GM21381 (cell line): ENCODE data around the gene GIMAP5.
"Not testable (repeated sequence)": the region's sequence is repeated elsewhere in the genome, so short reads cannot be mapped to it uniquely, and the experiment has no call there.

ENCODE experiments used
- ATAC-seq: cut with Tn5 transposase; IDR thresholded peaks from one replicate; pipeline ENCODE4 v1.9.1; 2021; ENCODE audit warnings: mild to moderate bottlenecking, moderate library complexity; ENCODE audit not compliant: unreplicated experiment

Gene GIMAP5

GRCh38 chr7:150766334-150766709 is 29.1 kb downstream of the GIMAP5 start:
- ATAC-seq: no peak

- ATAC-seq: no peak
These were observed 32.5 kb downstream of the GIMAP5 start for GRCh38 chr7:150769768-150770167.

DNA sequence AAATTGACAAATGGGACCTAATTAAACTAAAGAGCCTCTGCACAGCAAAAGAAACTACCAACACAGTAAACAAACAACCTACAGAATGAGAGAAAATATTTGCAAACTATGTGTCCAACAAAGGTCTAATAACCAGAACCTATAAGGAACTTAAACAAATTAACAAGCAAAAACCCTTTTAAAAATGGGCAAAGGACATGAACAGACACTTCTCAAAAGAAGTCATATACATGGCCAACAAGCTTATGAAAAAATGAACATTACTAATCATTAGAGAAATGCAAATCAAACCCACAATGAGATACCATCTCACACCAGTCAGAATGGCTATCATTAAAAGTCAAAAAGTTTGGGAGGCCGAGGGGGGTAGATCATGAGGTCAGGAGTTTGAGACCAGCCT is 36.9 kb downstream of the GIMAP5 start:
- ATAC-seq: not testable (repeated sequence)

- ATAC-seq: no peak
These were observed 41.0 kb downstream of the GIMAP5 start for GRCh38 chr7:150778014-150778737.

DNA sequence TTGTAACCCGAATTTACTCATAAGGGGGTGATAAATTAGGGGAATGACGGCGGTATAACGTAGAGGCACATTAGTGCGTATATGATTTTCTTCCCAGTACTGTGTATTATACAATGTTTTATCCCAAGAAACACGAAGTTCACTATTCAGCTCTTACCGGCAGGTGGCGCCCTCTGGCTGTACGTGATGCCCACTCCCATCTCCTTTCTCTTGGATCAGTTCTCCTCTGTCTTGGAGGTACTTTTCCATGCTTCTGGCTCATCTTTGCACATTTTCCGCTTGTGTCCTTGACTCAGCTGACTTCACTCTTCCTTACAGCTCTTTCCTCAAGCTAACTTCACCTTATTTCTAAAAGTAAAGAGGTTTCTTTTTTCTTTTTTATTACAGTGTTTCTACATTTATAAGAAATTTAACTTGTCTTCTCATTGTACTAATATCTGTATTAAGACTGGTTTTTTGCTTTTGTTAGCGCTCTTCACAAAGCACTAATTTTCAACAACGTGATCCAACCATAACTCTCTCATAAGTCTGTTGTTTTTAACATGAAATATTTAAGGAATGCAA is 41.6 kb downstream of the GIMAP5 start:
- ATAC-seq: no peak

DNA sequence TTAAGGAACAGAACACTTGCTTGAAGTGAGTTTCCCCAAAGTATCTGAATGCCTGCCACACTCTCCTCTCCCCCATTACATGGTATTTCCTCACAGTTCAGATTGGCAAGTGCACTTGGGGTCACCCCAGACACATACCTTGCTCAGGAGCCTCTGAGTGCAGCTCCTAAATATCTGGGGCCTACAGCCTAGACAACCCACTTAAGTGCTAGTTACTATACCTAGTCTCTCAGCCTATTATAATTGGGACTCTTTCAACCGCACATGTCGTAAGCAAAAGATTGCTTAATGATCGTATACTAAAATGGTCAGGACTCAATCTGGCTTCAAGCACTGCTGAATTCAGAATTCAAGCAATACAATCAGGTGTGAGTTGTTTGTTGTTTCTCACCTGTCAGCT is 43.1 kb downstream of the GIMAP5 start:
- ATAC-seq: no peak

DNA sequence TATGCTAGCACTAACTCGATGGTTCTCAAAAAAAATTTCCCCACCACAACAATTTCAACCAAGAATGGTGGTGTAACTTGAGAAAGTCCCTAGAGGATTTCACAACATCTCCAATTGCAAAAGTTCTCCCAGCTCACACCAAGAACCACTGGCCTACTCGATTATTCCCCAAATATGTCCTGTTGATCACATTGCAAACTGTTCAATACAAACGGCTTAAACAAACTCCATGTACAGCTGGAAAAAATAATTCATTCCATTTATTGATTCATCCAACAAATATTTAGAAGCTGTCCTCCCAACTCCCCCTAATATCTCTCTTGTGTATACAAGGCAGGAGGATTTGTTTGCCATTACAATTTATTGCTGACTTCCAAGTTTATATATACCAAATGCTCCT is 43.9 kb downstream of the GIMAP5 start:
- no peak for ATAC-seq

GRCh38 chr7:150781961-150782360 is 44.7 kb downstream of the GIMAP5 start:
- ATAC-seq: no peak

DNA sequence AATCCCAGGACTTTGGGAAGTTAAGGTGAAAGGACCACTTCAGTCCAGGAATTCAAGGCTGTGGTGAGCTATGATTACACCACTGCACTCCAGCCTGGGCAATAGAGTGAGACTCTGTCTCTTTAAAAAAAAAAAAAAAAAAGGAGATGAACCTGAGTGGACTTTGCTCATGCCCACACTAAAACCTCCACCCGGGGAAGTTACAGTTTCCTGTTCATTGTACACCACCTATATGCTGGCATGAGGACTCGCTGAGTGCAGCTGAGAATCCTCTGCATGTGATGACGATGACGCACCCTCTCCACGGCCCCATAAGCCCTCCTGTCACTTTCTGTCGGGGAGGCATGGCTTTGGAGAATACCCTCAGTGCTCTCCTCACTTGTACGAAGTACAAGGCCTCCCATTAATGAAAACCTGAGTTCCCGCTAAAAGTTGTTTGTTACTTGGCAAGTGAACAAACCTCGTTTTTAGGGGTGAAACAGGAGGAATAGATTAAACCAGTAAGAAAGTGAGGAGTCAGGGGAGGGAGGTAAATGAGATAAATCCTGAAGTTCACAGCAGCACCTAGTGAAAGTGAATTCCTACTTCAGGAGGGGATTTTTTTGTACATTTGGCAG is 47.0 kb downstream of the GIMAP5 start:
- no peak for ATAC-seq

DNA sequence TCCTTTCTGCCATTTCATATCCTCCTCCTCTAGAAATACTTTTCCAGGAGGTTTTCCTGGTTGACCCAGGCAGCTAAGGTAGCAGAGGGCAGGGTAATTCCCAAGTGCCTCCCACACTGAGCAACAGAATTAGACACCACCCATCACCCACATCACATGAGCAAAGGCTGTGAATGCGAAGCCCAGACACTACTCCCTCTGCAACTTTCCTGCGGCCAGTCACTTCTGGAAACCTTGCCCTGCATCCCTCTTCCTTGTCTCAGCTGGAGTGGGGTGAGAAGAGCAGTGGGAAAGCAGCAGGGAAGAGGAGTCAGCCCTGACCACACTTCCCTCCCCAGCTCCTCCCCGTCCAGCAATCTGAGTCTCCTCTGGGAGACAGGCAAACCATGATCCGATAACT is 47.7 kb downstream of the GIMAP5 start:
- ATAC-seq: no peak

DNA sequence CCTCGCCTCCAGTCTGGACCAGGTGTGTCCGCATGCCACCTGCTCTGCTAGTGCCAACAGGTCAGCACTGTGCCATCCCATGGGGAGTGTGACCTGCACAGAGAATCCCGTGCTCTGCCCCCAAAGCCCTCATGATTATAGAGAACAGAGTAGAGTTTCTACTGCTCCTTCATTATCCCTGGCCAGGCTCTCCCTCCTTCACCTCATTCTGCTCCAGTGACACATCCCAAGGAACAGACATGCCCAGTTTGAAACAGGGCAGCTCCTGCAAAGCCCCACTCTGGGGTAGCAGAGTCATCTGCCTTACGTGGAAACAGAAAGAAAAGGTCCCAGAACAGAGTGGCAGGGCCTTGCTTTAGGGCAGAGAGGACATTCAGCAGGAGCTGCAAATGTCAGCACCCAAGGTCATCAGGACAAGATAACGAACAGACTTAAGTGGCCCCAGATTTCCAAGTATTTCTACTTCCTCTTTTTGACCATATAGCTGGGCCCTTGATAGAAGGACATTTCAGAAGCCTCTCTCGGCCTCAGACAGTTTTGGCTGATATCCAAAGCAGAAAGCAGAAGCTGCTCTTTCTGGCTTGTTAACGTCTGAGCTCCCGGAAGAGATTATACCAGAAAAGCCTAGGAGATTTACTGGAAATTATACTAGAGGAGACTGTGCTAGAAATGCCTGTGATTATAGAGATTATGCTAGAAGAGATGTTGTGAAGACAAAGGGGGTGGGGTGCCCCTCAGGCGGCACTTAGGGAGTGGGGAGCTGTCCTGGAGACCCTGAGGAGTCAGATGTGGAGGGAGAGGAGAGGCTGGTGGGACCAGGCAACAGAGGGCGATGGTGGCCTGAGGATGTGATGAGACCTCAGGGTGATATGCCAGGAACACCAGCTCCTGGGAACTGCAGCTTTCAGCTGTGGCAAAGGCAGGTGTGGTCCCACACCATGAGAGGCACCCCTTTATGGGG is 50.4 kb downstream of the GIMAP5 start:
- ATAC-seq: no peak

DNA sequence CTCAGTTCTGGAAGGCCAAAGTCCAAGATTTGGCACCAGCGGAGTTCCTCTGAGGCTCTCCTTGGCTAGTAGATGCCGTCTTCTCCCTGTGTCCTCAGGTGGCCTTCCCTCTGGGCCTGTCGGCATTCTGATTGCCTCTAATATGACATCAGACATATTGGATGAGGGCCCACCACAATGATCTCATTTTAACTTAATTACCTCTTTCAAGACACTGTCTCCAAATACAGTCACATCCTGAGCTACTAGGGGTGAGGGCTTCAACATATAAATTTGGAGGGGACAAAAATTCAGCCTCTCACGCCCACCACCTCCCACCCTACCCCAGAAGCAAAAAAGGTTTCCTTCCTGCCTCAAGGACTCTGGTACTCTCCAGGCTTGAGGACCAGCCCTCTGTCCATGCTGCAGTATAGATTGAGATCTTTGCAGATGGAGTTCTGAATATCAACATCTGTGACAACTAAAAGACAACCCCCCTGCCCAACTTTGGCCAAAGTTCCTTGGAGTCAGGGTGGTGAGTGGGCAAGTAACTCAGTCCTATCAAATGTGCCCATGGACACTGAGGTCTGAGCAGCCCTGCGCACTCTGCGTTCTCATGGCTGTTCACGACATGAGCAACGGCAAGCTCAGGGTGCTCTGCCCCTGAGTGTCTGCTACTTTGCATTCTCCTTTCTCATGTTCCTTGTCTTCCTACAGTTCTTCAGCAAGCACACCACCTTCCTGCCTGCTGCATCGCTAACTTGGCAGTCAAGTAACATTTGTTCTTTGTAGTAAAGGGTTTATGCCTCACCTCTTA is 51.5 kb downstream of the GIMAP5 start:
- no peak for ATAC-seq

DNA sequence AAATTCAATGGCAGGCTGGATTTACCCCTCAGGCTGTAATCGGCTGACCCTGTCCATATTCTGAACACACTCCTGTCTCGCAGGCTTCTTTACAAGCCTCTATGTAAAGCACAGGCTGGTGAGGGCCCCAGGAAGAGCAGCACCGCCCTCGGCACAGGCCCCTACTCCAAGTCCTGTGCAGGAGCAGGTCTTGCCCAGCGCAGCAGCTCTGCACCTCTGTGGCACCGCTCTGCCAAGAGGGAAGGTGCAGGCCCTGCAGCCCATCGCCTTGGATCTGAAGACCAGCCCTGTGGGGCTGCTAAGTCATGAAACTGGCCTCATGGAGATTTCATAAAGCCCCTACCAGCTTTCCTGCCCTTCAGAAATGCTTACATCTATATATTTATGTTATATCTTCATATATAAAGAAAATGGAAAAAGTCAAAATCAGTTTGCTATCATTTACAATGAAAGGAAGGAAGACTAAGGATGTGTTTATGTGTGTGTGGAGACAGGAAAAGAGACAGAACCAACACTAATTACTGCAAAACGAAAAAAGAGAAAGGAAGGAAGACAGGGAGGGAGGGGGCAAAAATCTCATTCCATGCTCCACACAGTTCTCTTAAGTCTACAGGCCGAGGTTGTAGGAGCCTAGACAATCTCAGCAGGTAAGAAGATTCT is 53.3 kb downstream of the GIMAP5 start:
- ATAC-seq: no peak

DNA sequence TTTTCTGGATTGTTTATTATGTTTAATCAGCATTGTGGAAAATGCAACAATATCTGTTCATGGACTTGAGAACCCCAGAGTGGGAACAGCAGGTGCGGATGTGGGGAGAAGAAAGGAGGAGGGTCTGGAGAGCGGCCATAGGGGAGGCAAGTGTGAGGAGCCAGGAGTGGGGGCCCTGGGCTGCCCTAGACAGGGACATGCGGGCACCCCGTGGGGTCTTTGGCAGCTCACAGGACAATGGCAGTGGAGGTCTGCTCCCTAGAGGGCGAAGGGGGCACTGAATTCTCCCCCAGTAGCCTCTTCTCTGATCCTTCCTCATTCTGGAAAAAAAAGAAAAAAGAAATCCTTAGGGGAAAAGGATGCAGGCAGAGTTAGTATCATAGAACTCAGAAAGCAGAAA is 54.1 kb downstream of the GIMAP5 start:
- ATAC-seq: no peak

GRCh38 chr7:150791746-150792452 is 54.7 kb downstream of the GIMAP5 start:
- no peak for ATAC-seq
